Amygdala (tissue), 56 donors: Measurements from ENCODE around the gene VARS1.
"Not testable (repeated sequence)": the region's sequence is repeated elsewhere in the genome, so short reads cannot be mapped to it uniquely, and the experiment has no call there.

Experiments
- DNase-seq, 56 donors: peaks; one replicate each; lab custom pipeline; 2025; lab: John Stamatoyannopoulos, UW

VARS1 gene

GRCh38 chr6:31795616-31796298 lies at the start of gene VARS1:
Gene VARS1, minus strand, starts transcription at chr6:31795752. Its CDS starts 535 bp downstream, at chr6:31795217.
- peak in 54 of 56 donors; percentile 47 to 89 (median 80) for DNase-seq

DNA sequence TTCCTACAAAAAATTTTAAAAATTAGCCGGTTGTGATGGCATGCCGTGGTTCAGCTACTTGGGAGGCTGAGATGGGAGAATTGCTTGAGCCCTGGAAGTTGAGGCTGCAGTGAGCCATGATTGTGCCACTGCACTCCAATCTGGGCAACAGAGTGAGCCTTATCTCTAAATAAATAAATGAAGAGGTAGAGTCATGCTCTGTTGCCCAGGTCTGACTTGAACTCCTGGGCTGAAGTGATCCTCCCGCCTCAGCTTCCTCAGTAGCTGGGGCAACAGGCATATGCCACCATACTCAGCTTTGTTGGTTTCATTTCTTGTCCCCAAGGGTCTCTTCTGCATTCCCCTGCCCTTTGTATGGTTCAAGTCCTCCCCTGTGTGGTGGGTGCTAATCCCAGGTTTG lies 49.0 kb upstream of the VARS1 start:
- no peak for DNase-seq

- no peak for DNase-seq
Observed at GRCh38 chr6:31842053-31842452, 46.5 kb upstream of the VARS1 start.

GRCh38 chr6:31839779-31840126 lies 44.2 kb upstream of the VARS1 start:
- DNase-seq = not testable (repeated sequence)

DNA sequence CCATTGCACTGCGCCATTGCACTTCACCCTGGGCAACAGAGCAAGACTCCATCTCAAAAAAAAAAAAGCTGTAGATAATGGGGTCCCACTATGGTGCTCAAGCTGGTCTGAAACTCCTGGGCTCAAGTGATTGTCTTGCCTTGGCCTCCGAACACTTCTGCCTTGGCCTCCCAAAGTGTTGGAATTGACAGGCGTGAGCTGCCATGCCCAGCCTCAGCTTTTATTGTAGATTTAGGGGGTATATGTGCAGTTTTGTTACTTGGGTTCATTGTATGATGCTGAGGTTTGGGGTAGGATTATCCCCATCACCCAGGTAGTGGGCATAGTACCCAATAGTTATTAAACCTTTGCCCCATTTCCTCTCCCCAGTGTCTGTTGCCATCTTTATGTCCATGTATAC lies 43.4 kb upstream of the VARS1 start:
- no peak for DNase-seq

GRCh38 chr6:31838114-31838553 lies 42.6 kb upstream of the VARS1 start:
- DNase-seq = not testable (repeated sequence)

GRCh38 chr6:31837369-31838113 lies 42.0 kb upstream of the VARS1 start:
- DNase-seq = no peak

DNA sequence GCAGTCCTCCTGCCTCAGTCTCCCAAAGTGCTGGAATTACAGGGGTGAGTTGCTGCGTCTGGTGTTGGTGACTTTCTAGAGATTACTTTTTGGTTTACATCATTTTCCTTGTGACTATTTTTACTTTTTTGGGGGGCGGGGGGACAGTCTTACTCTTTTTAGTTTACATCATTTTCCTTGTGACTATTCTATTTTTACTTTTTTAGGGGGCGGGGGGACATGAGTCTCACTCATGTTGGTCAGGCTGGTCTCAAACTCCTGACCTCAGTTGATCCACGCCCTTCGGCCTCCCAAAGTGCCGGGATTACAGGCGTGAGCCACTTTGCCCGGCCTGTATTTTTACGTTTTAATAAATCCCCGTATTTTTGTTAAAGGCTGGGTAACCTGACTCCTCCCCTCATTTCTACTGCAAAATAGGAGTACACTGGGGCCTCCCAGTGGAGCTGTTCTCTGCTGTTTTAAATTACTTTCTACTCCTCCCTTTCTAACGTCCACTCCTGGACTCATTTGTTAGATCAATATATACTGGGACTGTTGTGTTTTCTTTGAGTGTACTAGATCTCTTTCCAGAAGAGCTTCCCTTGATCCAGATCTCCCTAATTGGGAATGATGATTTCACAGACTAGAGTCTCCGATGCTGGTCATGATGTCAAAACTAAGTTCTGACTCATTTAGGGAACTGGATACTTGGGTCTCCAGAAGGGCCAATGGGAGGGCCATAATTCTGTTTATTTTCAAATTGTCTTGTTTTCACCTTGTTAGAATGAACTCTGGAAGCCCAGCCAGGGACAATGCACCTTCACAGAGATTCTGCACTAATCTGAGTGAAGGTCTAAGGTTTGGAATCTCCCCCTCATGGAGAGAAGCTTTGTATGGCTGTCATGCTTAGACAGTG lies 41.2 kb upstream of the VARS1 start:
- DNase-seq = no peak

GRCh38 chr6:31836047-31836473 lies 40.5 kb upstream of the VARS1 start:
- DNase-seq = no peak

DNA sequence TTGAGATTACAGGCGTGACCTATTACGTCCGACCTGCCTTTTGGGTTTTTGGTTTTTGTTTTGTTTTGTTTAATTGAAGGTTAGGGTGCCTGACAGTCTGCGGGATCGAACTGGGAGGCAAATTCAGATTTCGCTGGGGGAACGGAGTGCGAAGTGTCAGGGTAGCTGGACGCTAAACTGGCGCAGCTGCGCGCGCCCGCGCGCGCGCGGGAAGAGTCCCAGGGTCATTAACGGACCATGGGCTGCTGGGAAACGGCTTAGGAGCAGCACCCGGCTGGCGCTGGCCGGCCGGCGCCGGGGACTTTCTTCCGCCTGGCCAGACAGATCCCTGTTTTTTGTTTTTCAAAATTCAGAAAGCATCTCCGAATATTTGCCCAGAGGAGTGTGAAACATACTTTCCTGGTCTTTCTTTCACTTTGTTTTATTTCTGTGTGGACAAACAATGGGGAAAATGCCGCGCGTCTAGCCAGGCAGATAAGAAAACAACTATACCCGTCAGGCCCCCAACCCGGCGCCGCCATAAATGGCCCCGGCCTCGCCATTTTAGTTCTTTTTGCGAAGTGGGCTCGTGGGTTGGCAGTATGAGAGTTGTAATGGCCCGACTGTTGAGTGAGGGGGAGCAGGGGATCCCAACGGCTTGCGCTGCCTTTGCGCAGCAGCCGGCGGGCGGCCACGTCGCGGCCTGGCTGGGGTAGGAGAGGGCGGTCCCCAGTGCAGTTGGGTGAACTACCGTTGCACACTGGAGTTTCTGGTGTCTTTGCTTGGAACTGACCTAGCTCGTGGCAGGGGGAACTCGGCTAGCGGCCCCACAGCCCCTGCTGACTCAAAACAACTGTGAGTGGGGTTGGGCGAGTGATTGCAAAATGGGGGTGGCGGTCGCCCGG lies 39.1 kb upstream of the VARS1 start:
- peak in 55 of 56 donors; percentile 36 to 90 (median 77) for DNase-seq

- peak in 4 of 56 donors; percentile 11 to 54 (median 26) for DNase-seq
Observed at GRCh38 chr6:31831350-31832215, 36.0 kb upstream of the VARS1 start.

DNA sequence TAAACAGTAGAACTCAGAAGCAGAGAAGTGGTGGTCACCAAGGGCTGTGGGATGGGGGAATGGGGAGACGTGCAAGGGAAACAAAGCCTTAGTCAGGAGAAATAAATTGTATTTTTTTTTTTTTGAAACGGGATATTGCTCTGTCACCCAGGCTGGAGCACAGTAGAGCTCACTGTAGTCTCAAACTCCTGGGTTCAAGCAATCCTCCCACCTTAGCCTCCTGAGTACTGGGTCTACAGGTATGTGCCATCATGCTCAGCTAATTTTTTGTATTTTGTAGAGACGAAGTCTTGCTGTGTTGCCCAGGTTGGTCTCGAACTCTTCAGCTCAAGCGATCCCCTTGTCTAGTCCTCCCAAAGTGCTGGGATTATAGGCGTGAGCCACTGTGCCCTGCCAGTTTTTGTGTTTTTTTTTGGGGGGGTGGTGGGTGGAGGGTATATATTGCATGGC lies 35.4 kb upstream of the VARS1 start:
- peak in 1 of 56 donors; percentile 7 for DNase-seq

DNA sequence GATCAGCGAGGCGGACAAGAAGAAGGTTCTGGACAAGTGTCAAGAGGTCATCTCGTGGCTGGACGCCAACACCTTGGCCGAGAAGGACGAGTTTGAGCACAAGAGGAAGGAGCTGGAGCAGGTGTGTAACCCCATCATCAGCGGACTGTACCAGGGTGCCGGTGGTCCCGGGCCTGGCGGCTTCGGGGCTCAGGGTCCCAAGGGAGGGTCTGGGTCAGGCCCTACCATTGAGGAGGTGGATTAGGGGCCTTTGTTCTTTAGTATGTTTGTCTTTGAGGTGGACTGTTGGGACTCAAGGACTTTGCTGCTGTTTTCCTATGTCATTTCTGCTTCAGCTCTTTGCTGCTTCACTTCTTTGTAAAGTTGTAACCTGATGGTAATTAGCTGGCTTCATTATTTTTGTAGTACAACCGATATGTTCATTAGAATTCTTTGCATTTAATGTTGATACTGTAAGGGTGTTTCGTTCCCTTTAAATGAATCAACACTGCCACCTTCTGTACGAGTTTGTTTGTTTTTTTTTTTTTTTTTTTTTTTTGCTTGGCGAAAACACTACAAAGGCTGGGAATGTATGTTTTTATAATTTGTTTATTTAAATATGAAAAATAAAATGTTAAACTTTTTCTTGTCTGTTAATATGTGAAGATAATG lies 34.2 kb upstream of the VARS1 start:
- DNase-seq = peak in 15 of 56 donors; percentile 16 to 61 (median 30)

DNA sequence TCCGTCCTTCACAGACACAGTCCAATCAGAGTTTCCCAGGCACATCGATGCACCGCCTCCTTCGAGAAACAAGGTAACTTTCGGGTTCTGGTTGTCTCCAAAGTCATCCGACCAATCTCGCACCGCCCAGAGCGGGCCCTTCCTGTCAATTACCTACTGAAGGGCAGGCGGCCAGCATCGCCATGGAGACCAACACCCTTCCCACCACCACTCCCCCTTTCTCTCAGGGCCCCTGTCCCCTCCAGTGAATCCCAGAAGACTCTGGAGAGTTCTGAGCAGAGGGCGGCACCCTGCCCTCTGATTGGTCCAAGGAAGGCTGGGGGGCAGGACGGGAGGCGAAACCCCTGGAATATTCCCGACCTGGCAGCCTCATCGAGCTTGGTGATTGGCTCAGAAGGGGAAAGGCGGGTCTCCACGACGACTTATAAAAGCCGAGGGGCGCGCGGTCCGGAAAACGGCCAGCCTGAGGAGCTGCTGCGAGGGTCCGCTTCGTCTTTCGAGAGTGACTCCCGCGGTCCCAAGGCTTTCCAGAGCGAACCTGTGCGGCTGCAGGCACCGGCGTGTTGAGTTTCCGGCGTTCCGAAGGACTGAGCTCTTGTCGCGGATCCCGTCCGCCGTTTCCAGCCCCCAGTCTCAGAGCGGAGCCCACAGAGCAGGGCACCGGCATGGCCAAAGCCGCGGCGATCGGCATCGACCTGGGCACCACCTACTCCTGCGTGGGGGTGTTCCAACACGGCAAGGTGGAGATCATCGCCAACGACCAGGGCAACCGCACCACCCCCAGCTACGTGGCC lies 31.9 kb upstream of the VARS1 start, which contains the start of gene HSPA1B:
Gene HSPA1B (plus strand): TSS at position 453 of the 794 bp plus-strand sequence. CDS start 213 bp downstream, at position 666.
- DNase-seq = peak; percentile 78 to 100 (median 99)

GRCh38 chr6:31826793-31827285 lies 31.3 kb upstream of the VARS1 start:
- peak in 35 of 56 donors; percentile 42 to 91 (median 70) for DNase-seq

DNA sequence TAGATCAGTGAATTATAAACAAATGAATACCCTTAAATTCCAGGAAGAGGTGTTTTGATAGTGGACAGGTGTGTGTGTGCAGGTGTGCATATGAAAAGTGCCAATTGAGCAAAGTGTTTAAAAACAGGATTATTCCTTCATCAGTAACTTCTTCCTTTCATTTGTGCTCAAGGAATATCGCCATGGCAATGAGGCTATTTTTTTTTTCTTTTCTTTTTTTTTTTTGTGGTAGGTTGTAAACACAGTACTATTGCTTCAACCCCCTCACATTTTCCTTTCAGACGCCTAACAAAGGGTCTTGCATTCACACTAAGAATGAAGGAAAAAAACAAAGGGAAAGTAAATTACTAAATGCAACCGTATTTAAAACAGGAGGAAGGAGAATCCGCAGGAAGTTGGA lies 30.0 kb upstream of the VARS1 start:
- no peak for DNase-seq

GRCh38 chr6:31823592-31824196 lies 28.1 kb upstream of the VARS1 start:
- DNase-seq = not testable (repeated sequence)
